A549 (cell line): Measurements from ENCODE around the gene NCOA5.

Experiments used
- EP300 ChIP-seq, 2 experiments: fragments of >200 bp; sonication (Bioruptor Twin); formaldehyde crosslinking; IDR thresholded peaks; 2 replicates in 1 of 2; 3 replicates in 1 of 2; pipeline ENCODE4 v1.6.1; 2016 to 2017
- JUNB ChIP-seq: fragments of >200 bp; sonication (Bioruptor Twin); formaldehyde crosslinking; IDR thresholded peaks from 2 replicates; pipeline ENCODE4 v1.6.1; 2016
- RAD21 ChIP-seq, 2 experiments: fragments of >200 bp in 1 of 2; sonication (Bioruptor Twin) in 1 of 2; formaldehyde crosslinking in 1 of 2; IDR thresholded peaks in 1 of 2; conservative IDR thresholded peaks in 1 of 2; 2 replicates in 1 of 2; 3 replicates in 1 of 2; pipeline ENCODE4 v1.6.1; 2012 to 2018; ENCODE audit warnings: inconsistent platforms in 1 of 2
- RFX5 ChIP-seq: fragments of 450-650 bp; IDR thresholded peaks from 2 replicates; pipeline ENCODE4 v1.7.1; 2014; ENCODE audit warnings: antibody characterized with exemption, mild to moderate bottlenecking, moderate library complexity

DNA sequence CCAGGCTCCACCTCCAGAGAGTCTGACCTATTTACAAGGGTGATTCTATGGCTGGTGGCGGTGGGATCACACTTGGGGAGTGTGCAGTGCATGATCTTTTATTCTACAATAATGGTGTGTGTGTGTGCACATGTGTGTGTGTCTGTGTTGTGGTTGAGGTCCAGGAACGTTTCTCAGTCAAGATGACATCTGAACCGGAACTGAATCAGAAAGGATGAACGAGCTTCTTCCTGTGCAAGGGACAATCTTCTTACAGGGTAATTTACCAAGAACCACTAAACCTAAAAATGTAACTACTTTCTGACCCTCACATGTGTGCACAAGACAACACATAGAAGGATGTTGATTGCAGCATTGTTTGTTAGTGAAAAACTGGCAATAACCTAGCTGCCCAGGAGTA is 72.5 kb downstream of the NCOA5 start:
- TF ChIP-seq EP300 (IDR thresholded peaks at IDR 0.05), result no peak
- TF ChIP-seq JUNB, result no peak
- no peak for TF ChIP-seq RAD21 (conservative IDR thresholded peaks at IDR 0.05 in 1 of 2, IDR thresholded peaks at IDR 0.05 in 1 of 2)
- TF ChIP-seq RFX5, result no peak
